Measurements from ENCODE around the gene POU6F2.

Gene POU6F2

DNA sequence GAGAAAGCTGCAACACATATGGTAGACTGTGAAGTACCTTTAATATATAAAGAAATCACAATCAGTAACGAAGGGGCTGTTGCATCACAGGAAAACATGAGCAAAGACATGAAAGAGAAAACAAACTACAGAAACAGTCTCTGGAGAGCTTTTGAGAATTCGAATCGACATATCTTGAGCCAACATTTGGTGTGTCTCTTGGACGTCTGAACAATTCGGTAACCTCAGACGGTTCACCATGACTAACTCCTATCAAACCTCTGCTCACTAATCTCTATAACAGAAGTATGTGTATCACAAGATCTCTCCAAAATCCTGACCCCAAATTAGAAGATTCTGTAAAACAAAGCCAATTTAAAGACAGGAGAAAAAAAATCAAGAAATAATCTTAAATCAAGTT lies 326.5 kb downstream of the POU6F2 start:
- no peaks in the 10 kb centered on the region for H3K4me1 ChIP-seq (ENCODE audit: control insufficient read depth, insufficient read depth, low read length)
- 85 to 87% methylated on average over 6 of the region's 6 CpGs for WGBS, 2 experiments
- H3K9me3 ChIP-seq (ENCODE audit: control insufficient read depth, low read length), result no peaks in the 10 kb centered on the region

DNA sequence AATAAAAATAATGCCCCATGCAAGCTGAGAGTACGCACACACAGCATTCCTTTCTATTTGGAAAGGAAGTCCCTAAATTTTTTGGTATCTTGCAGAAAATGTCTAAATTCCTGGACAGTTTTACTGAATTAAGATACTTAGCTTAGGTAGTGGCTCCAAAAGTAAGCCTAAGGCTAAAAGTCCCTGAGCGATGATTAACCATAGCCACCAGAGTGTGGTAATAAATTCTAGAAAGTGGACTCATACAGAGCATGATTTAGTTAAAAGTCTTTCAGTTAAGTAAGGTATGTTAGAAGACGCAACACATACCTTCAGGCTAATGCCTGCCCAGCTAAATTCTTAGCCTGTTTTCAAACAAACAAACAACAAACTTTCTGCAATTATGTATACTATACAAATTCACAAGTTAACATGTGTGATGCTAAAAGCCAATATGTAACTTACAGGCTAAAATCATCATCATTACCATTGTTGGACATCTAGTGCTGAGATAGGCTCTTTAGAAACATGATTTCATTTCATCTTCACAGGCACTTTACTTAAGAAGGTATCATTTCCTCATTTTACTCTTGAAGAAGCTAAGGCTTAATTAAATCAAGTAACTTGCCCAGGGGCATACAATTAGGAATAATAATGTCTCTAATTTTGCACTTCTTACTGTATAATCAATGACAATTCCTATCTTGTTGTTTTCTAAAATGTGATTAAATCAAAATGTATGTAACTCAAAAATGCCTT lies 327.1 kb downstream of the POU6F2 start:
- Histone ChIP-seq H3K4me1 (ENCODE audit: control insufficient read depth, insufficient read depth, low read length) (no peaks in the 10 kb centered on the region), H3K9me3 (ENCODE audit: control insufficient read depth, low read length) (no peaks in the 10 kb centered on the region), H3K27me3 (ENCODE audit: control insufficient read depth, insufficient read depth, low read length, poor library complexity, severe bottlenecking) (no peaks in the 10 kb centered on the region), H3K27ac (ENCODE audit: insufficient read depth, low read depth, low read length, poor library complexity, severe bottlenecking) (no peak overlapping the region), H3K36me3 (ENCODE audit: control insufficient read depth, insufficient read depth, low read length) (no peaks in the 10 kb centered on the region), H3K4me3 (ENCODE audit: insufficient read depth, low read depth, low read length) (no peak overlapping the region)
- 94 to 96% methylated on average over 2 to 3 of the region's 3 CpGs for WGBS, 2 experiments

More for the DNA sequence above, 326.5 kb downstream of the POU6F2 start:
- H3K27ac ChIP-seq (ENCODE audit: insufficient read depth, low read depth, low read length, poor library complexity, severe bottlenecking), result no peak overlapping the region
- no peaks in the 10 kb centered on the region for H3K27me3 ChIP-seq (ENCODE audit: control insufficient read depth, insufficient read depth, low read length, poor library complexity, severe bottlenecking)
- no peak overlapping the region for H3K4me3 ChIP-seq (ENCODE audit: insufficient read depth, low read depth, low read length)
- no peaks in the 10 kb centered on the region for H3K36me3 ChIP-seq (ENCODE audit: control insufficient read depth, insufficient read depth, low read length)

DNA sequence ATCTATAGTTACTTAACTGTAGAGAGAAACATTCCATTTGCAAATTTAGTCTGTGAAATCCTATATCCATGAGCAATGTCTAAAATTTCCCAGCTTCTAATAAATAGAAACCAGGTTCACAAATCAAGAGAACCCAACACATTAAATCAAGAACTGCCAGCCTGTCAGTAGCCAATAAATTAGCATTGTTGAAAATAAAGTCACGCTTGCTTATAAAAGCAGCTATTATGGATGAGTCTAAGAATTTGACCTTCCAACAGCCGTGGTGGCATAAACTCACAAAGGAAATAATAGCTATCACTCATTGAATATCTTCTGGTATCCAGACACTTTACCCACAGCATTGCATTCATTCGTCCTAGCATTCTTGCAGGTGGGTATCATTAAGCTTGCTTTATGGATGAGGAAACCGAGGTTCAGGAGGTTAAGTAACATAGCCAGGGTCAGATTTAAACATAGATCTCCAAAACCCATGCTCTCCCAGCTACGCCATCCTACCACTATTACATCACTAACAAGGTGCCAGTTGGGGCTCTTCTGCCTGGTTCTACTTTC lies 328.4 kb downstream of the POU6F2 start:
- WGBS, 2 experiments, result 83 to 97% methylated on average over 5 of the region's 5 CpGs

DNA sequence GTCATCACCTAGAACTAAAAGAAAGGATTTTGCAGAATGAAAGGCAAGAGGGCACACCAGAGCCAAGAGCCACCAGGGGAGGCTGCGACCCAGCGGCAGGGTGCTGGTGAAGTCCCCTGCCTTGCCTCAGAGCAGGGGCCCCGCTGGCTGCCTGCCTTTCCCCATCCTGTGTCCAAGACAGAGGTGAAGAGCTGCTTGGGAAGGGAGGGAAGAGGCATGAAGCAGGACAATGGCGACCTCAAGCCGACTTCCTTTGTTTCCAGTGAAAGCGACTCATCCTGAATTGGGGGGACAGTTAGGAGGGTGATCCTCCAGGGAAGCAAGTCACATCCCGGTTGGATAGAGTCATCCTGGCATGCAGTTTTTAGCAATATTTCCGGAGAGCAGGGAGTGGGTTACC lies 333.0 kb downstream of the POU6F2 start:
- H3K27me3 ChIP-seq (ENCODE audit: control insufficient read depth, insufficient read depth, low read length, poor library complexity, severe bottlenecking), result no peaks in the 10 kb centered on the region
- no peak overlapping the region for H3K4me3 ChIP-seq (ENCODE audit: insufficient read depth, low read depth, low read length)
- H3K4me1 ChIP-seq (ENCODE audit: control insufficient read depth, insufficient read depth, low read length), result peaks cover 16% of the 10 kb centered on the region
- H3K9me3 ChIP-seq (ENCODE audit: control insufficient read depth, low read length), result no peaks in the 10 kb centered on the region
- H3K36me3 ChIP-seq (ENCODE audit: control insufficient read depth, insufficient read depth, low read length), result no peaks in the 10 kb centered on the region
- 25 to 30% methylated on average over 8 of the region's 8 CpGs for WGBS, 2 experiments
- H3K27ac ChIP-seq (ENCODE audit: insufficient read depth, low read depth, low read length, poor library complexity, severe bottlenecking), result peak overlapping the region; percentile 18

More for the DNA sequence above, 328.4 kb downstream of the POU6F2 start:
- Histone ChIP-seq H3K4me1 (ENCODE audit: control insufficient read depth, insufficient read depth, low read length) (peaks cover 4% of the 10 kb centered on the region), H3K27me3 (ENCODE audit: control insufficient read depth, insufficient read depth, low read length, poor library complexity, severe bottlenecking) (no peaks in the 10 kb centered on the region), H3K36me3 (ENCODE audit: control insufficient read depth, insufficient read depth, low read length) (no peaks in the 10 kb centered on the region), H3K27ac (ENCODE audit: insufficient read depth, low read depth, low read length, poor library complexity, severe bottlenecking) (no peak overlapping the region), H3K4me3 (ENCODE audit: insufficient read depth, low read depth, low read length) (no peak overlapping the region), H3K9me3 (ENCODE audit: control insufficient read depth, low read length) (no peaks in the 10 kb centered on the region)

DNA sequence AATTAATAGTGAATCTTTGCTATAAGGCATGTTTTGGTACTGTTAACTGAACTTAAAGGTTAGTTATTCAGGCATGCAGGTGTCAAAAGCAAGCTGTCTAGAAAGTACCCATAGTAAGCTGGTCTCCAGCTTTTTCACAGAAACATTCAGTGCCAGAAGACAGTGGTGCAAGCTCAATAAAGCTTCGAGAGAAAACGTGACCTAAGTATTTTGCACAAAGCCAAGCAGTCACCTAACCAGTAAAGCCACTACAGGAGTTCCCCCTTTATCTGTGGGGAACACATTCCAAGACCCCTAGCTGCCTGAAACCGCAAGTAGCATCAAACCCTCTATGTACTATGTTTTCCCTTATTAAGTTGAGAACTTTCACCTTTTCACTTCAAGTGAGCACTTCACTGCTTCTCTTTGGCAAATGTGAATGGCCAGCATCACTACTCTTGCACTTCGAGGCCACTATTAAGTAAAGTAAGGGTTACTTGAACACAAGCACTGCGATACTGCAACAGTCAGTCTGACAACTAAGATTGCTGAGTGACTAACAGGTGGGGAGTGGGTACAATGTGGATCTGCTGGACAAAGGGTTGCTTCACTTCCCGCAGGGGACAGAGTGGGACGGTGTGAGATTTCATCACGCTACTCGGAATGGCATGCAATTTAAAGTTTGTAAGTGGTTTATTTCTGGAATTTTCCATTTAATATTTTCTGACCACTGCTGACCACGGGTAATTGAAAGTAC lies 334.7 kb downstream of the POU6F2 start:
- Histone ChIP-seq H3K4me1 (ENCODE audit: control insufficient read depth, insufficient read depth, low read length) (peaks cover 18% of the 10 kb centered on the region), H3K4me3 (ENCODE audit: insufficient read depth, low read depth, low read length) (no peak overlapping the region), H3K27ac (ENCODE audit: insufficient read depth, low read depth, low read length, poor library complexity, severe bottlenecking) (no peak overlapping the region), H3K9me3 (ENCODE audit: control insufficient read depth, low read length) (no peaks in the 10 kb centered on the region), H3K36me3 (ENCODE audit: control insufficient read depth, insufficient read depth, low read length) (no peaks in the 10 kb centered on the region), H3K27me3 (ENCODE audit: control insufficient read depth, insufficient read depth, low read length, poor library complexity, severe bottlenecking) (no peaks in the 10 kb centered on the region)
- WGBS, 2 experiments, result 88 to 89% methylated on average over 10 of the region's 10 CpGs

DNA sequence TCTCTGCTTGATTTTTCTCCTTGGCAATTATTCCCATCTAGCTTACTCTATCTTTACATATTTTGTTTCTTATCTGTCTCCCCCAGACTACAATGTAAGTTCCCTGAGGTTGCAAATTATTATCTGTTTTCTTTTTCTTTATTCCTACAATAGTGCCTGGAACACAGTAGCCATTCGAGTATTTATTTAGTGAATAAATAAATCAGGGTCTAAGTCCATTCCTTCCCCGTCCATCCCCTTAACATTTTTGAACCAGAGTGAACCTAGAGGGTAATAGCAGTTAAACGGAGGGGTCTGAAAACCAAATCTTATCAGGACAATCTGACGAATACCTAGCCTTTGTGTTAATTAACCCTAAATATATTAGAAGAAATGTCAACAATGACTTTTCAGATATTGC lies 335.7 kb downstream of the POU6F2 start:
- Histone ChIP-seq H3K27me3 (ENCODE audit: control insufficient read depth, insufficient read depth, low read length, poor library complexity, severe bottlenecking) (no peaks in the 10 kb centered on the region), H3K36me3 (ENCODE audit: control insufficient read depth, insufficient read depth, low read length) (no peaks in the 10 kb centered on the region), H3K9me3 (ENCODE audit: control insufficient read depth, low read length) (no peaks in the 10 kb centered on the region), H3K4me1 (ENCODE audit: control insufficient read depth, insufficient read depth, low read length) (peaks cover 18% of the 10 kb centered on the region), H3K4me3 (ENCODE audit: insufficient read depth, low read depth, low read length) (no peak overlapping the region), H3K27ac (ENCODE audit: insufficient read depth, low read depth, low read length, poor library complexity, severe bottlenecking) (no peak overlapping the region)
- WGBS, 2 experiments, result 95 to 96% methylated on average over 2 to 4 of the region's 4 CpGs

DNA sequence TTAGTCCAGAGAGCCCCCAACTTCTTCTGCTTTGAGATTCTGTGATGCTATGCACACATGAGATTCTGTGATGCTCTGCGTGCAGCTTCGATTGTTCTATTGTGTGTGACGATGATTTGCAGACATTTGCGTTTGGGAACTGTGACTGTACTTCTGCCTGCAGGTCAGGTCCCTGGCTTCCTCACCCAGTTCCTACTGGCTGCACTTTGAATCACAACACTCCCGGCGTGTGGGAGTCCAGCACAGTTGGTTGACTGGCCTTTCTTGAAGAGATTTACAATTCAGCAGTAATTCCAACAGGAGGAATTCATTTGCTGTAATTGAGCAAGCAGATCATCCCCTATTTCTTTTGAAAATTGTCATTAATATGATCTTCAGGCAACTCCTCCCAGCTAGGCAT lies 336.3 kb downstream of the POU6F2 start:
- 69 to 74% methylated on average over 6 of the region's 6 CpGs for WGBS, 2 experiments
- Histone ChIP-seq H3K36me3 (ENCODE audit: control insufficient read depth, insufficient read depth, low read length) (no peaks in the 10 kb centered on the region), H3K4me3 (ENCODE audit: insufficient read depth, low read depth, low read length) (no peak overlapping the region), H3K9me3 (ENCODE audit: control insufficient read depth, low read length) (no peaks in the 10 kb centered on the region), H3K27me3 (ENCODE audit: control insufficient read depth, insufficient read depth, low read length, poor library complexity, severe bottlenecking) (no peaks in the 10 kb centered on the region), H3K4me1 (ENCODE audit: control insufficient read depth, insufficient read depth, low read length) (peaks cover 18% of the 10 kb centered on the region), H3K27ac (ENCODE audit: insufficient read depth, low read depth, low read length, poor library complexity, severe bottlenecking) (no peak overlapping the region)

DNA sequence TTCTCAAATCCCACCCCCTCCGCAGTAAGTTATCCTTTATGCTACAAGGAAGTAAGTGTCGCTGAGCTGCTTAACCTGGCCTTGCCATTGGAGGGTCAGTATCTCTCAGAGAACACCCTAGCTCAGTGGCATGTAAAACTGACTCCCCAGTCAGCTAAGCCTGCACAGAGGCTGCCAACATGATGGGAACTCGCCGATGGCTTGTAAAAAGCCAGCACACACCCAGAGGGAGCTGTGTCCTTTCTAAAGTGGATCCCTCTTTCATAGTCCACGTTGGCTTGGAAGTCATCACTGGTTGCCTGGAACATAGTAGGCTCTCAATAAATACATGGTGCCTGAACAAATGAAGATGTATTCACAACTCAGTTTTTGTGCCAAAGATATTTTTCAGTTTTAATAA lies 339.4 kb downstream of the POU6F2 start:
- Histone ChIP-seq H3K4me1 (ENCODE audit: control insufficient read depth, insufficient read depth, low read length) (peaks cover 14% of the 10 kb centered on the region), H3K9me3 (ENCODE audit: control insufficient read depth, low read length) (no peaks in the 10 kb centered on the region), H3K4me3 (ENCODE audit: insufficient read depth, low read depth, low read length) (no peak overlapping the region), H3K36me3 (ENCODE audit: control insufficient read depth, insufficient read depth, low read length) (no peaks in the 10 kb centered on the region), H3K27me3 (ENCODE audit: control insufficient read depth, insufficient read depth, low read length, poor library complexity, severe bottlenecking) (no peaks in the 10 kb centered on the region), H3K27ac (ENCODE audit: insufficient read depth, low read depth, low read length, poor library complexity, severe bottlenecking) (no peak overlapping the region)
- WGBS, 2 experiments, result 79 to 82% methylated on average over 5 of the region's 5 CpGs

DNA sequence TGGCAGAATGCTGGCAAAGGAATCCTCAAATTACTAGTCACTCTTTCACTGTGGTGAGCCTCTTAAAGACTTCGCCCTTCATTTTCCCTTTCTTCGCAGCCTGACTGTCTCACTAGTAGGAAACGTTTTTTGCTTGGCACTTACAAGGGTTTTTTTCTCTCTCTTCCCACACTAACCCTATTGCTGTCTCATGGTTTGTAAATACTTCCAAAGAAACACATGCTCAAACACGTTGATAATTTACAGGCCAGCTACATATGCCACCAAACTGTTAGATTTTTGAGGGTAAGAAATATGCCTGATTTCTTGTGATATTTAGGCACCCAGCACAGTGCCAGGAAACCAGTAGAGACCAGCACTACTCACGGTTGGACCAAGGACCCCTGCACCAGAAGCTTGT lies 340.2 kb downstream of the POU6F2 start:
- no peaks in the 10 kb centered on the region for H3K27me3 ChIP-seq (ENCODE audit: control insufficient read depth, insufficient read depth, low read length, poor library complexity, severe bottlenecking)
- no peak overlapping the region for H3K4me3 ChIP-seq (ENCODE audit: insufficient read depth, low read depth, low read length)
- no peak overlapping the region for H3K27ac ChIP-seq (ENCODE audit: insufficient read depth, low read depth, low read length, poor library complexity, severe bottlenecking)
- H3K36me3 ChIP-seq (ENCODE audit: control insufficient read depth, insufficient read depth, low read length), result no peaks in the 10 kb centered on the region
- no peaks in the 10 kb centered on the region for H3K9me3 ChIP-seq (ENCODE audit: control insufficient read depth, low read length)
- 90 to 95% methylated on average over 5 of the region's 5 CpGs for WGBS, 2 experiments
- peaks cover 14% of the 10 kb centered on the region for H3K4me1 ChIP-seq (ENCODE audit: control insufficient read depth, insufficient read depth, low read length)

DNA sequence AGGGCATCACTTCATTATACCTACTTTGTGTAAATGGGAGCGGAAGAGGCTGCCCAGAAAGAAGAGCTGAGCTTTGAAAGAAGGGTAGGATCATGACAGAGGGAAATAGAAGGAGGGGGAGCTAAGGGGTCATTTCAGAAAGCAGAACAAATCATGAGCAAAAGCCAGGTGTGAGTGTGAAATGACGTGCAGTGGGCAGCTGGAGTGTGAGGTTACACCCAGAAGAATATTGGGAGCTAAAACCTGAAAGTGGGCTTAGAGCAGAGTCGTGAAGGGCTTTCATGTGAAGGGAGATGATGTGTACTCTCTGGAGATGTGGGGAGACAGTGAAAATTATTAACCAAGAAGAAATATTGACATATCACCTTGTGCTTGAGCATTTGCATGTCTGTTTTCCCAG lies 343.5 kb downstream of the POU6F2 start:
- H3K27ac ChIP-seq (ENCODE audit: insufficient read depth, low read depth, low read length, poor library complexity, severe bottlenecking), result no peak overlapping the region
- no peaks in the 10 kb centered on the region for H3K9me3 ChIP-seq (ENCODE audit: control insufficient read depth, low read length)
- no peaks in the 10 kb centered on the region for H3K4me1 ChIP-seq (ENCODE audit: control insufficient read depth, insufficient read depth, low read length)
- no peaks in the 10 kb centered on the region for H3K36me3 ChIP-seq (ENCODE audit: control insufficient read depth, insufficient read depth, low read length)
- H3K4me3 ChIP-seq (ENCODE audit: insufficient read depth, low read depth, low read length), result no peak overlapping the region
- WGBS, 2 experiments, result 78 to 80% methylated on average over 3 of the region's 3 CpGs
- no peaks in the 10 kb centered on the region for H3K27me3 ChIP-seq (ENCODE audit: control insufficient read depth, insufficient read depth, low read length, poor library complexity, severe bottlenecking)
